Ishikawa (cell line): ENCODE results near the gene SNORC.
A peak's percentile ranks its signal among the peaks of the same experiment; 100 is the strongest.

Experiments
- CEBPB ChIP-seq: IDR thresholded peaks from 2 replicates; pipeline ENCODE4 v1.6.1; 2012
- CREB1 ChIP-seq: IDR thresholded peaks from 2 replicates; pipeline ENCODE4 v1.6.1; 2012; ENCODE audit warnings: low read depth
- EGR1 ChIP-seq: IDR thresholded peaks from 2 replicates; pipeline ENCODE4 v1.6.1; 2012
- EP300 ChIP-seq: IDR thresholded peaks from 2 replicates; pipeline ENCODE4 v1.6.1; 2012; ENCODE audit warnings: borderline replicate concordance
- FOXM1 ChIP-seq: IDR thresholded peaks from 2 replicates; pipeline ENCODE4 v1.6.1; 2012; ENCODE audit warnings: low read depth, borderline replicate concordance
- MAX ChIP-seq: IDR thresholded peaks from 2 replicates; pipeline ENCODE4 v1.6.1; 2012
- NFIC ChIP-seq: IDR thresholded peaks from 2 replicates; pipeline ENCODE4 v1.6.1; 2012
- RAD21 ChIP-seq: IDR thresholded peaks from 2 replicates; pipeline ENCODE4 v1.6.1; 2012; ENCODE audit warnings: low read depth
- TAF1 ChIP-seq: IDR thresholded peaks from 2 replicates; pipeline ENCODE4 v1.6.1; 2012; ENCODE audit warnings: low read depth, mild to moderate bottlenecking
- TCF12 ChIP-seq: IDR thresholded peaks from 2 replicates; pipeline ENCODE4 v1.6.1; 2012; ENCODE audit warnings: low read depth
- YY1 ChIP-seq: IDR thresholded peaks from 2 replicates; pipeline ENCODE4 v1.6.1; 2012; ENCODE audit warnings: low read depth
- ZBTB7A ChIP-seq: IDR thresholded peaks from 2 replicates; pipeline ENCODE4 v1.6.1; 2012; ENCODE audit warnings: low read depth
- TF ChIP-seq, protein P1 (sequence below): IDR thresholded peaks from 2 replicates; pipeline ENCODE4 v1.6.1; 2012; ENCODE audit warnings: low read depth, mild to moderate bottlenecking
- TF ChIP-seq, protein P2 (sequence below): IDR thresholded peaks from 2 replicates; pipeline ENCODE4 v1.6.1; 2012

GRCh38 chr2:232890536-232890895, 20.5 kb downstream of the SNORC start:
- TF ChIP-seq CEBPB: no peak
- no peak for TF ChIP-seq EP300
- no peak for TF ChIP-seq EGR1
- TF ChIP-seq, protein P1, sequence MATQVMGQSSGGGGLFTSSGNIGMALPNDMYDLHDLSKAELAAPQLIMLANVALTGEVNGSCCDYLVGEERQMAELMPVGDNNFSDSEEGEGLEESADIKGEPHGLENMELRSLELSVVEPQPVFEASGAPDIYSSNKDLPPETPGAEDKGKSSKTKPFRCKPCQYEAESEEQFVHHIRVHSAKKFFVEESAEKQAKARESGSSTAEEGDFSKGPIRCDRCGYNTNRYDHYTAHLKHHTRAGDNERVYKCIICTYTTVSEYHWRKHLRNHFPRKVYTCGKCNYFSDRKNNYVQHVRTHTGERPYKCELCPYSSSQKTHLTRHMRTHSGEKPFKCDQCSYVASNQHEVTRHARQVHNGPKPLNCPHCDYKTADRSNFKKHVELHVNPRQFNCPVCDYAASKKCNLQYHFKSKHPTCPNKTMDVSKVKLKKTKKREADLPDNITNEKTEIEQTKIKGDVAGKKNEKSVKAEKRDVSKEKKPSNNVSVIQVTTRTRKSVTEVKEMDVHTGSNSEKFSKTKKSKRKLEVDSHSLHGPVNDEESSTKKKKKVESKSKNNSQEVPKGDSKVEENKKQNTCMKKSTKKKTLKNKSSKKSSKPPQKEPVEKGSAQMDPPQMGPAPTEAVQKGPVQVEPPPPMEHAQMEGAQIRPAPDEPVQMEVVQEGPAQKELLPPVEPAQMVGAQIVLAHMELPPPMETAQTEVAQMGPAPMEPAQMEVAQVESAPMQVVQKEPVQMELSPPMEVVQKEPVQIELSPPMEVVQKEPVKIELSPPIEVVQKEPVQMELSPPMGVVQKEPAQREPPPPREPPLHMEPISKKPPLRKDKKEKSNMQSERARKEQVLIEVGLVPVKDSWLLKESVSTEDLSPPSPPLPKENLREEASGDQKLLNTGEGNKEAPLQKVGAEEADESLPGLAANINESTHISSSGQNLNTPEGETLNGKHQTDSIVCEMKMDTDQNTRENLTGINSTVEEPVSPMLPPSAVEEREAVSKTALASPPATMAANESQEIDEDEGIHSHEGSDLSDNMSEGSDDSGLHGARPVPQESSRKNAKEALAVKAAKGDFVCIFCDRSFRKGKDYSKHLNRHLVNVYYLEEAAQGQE: no peak
- TF ChIP-seq ZBTB7A: 0 out of 2 replicates have a peak, but pooled peaks have one; percentile 27
- TF ChIP-seq FOXM1: no peak
- TF ChIP-seq RAD21: no peak
- TF ChIP-seq NFIC: no peak
- TF ChIP-seq CREB1: no peak
- no peak for TF ChIP-seq MAX
- no peak for TF ChIP-seq YY1
- TF ChIP-seq TCF12: no peak
- no peak for TF ChIP-seq TAF1
- TF ChIP-seq, protein P2, sequence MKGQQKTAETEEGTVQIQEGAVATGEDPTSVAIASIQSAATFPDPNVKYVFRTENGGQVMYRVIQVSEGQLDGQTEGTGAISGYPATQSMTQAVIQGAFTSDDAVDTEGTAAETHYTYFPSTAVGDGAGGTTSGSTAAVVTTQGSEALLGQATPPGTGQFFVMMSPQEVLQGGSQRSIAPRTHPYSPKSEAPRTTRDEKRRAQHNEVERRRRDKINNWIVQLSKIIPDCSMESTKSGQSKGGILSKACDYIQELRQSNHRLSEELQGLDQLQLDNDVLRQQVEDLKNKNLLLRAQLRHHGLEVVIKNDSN: no peak
